ENCODE measurements around the gene CYSLTR2.

The CYSLTR2 gene

DNA sequence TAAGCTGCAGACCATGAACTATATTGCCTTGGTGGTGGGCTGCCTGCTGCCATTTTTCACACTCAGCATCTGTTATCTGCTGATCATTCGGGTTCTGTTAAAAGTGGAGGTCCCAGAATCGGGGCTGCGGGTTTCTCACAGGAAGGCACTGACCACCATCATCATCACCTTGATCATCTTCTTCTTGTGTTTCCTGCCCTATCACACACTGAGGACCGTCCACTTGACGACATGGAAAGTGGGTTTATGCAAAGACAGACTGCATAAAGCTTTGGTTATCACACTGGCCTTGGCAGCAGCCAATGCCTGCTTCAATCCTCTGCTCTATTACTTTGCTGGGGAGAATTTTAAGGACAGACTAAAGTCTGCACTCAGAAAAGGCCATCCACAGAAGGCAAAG is 53.7 kb downstream of the CYSLTR2 start:
- Mint-ChIP-seq H3K9me3 (peaks cover 21% of the 10 kb centered on the region), H3K27me3 (ENCODE audit: low read depth, poor library complexity) (peaks cover 8% of the 10 kb centered on the region), H3K27ac (no peak overlapping the region), H3K4me3 (no peak overlapping the region), H3K36me3 (ENCODE audit: low read depth) (no peaks in the 10 kb centered on the region), H3K4me1 (no peaks in the 10 kb centered on the region)
- no peak for DNase-seq
- TF ChIP-seq, protein P1, sequence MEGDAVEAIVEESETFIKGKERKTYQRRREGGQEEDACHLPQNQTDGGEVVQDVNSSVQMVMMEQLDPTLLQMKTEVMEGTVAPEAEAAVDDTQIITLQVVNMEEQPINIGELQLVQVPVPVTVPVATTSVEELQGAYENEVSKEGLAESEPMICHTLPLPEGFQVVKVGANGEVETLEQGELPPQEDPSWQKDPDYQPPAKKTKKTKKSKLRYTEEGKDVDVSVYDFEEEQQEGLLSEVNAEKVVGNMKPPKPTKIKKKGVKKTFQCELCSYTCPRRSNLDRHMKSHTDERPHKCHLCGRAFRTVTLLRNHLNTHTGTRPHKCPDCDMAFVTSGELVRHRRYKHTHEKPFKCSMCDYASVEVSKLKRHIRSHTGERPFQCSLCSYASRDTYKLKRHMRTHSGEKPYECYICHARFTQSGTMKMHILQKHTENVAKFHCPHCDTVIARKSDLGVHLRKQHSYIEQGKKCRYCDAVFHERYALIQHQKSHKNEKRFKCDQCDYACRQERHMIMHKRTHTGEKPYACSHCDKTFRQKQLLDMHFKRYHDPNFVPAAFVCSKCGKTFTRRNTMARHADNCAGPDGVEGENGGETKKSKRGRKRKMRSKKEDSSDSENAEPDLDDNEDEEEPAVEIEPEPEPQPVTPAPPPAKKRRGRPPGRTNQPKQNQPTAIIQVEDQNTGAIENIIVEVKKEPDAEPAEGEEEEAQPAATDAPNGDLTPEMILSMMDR (IDR thresholded peaks at IDR 0.05): no peak

GRCh38 chr13:48708764-48709163 is 55.0 kb downstream of the CYSLTR2 start:
- DNase-seq: no peak
- peaks cover 31% of the 10 kb centered on the region for H3K9me3 Mint-ChIP-seq
- H3K27ac Mint-ChIP-seq: no peak overlapping the region

DNA sequence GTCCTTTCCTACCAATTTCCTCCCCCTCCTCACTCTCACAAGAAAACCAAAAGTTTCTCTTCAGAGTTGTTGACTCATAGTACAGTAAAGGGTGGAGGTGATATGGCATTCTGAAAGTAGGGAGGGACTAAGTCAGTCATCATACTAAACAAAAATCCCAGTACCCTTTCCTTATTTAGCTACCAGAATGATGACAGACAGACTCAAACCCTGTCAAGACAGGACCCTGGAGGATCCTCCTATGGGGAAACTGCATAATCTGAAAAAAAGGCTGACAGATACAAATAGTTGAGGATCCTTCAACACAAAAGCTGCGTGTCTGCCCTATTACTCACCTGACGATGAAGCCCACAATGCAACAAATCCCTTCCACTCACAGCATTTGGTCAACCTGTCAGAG is 55.5 kb downstream of the CYSLTR2 start:
- Mint-ChIP-seq H3K36me3 (ENCODE audit: low read depth) (no peaks in the 10 kb centered on the region), H3K27ac (no peak overlapping the region), H3K4me1 (no peaks in the 10 kb centered on the region), H3K9me3 (peaks cover 36% of the 10 kb centered on the region), H3K27me3 (ENCODE audit: low read depth, poor library complexity) (peaks cover 8% of the 10 kb centered on the region), H3K4me3 (no peak overlapping the region)
- no peak for DNase-seq
- TF ChIP-seq, protein P1 (IDR thresholded peaks at IDR 0.05): no peak

More at GRCh38 chr13:48708764-48709163, 55.0 kb downstream of the CYSLTR2 start:
- H3K36me3 Mint-ChIP-seq (ENCODE audit: low read depth): no peaks in the 10 kb centered on the region
- TF ChIP-seq, protein P1 (IDR thresholded peaks at IDR 0.05): no peak
- no peaks in the 10 kb centered on the region for H3K4me1 Mint-ChIP-seq
- H3K4me3 Mint-ChIP-seq: no peak overlapping the region
- H3K27me3 Mint-ChIP-seq (ENCODE audit: low read depth, poor library complexity): peaks cover 8% of the 10 kb centered on the region

DNA sequence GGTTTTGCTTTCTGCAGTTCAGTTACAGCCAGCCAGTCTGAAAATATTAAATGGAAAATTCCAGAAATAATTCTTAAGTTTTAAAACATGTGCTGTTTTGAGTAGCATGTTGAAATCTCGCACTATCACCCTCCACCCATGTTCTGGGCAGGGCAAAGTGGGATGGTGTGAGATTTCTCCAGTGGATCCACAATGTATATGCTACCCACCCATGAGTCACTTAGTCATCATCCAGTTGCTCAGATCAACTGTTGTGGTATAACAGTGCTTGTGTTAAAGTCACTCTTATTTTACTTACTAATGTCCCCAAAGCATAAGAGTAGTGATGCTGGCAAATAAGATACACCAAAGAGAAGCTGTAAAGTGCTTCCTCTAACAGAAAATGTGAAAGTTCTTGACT is 56.4 kb downstream of the CYSLTR2 start:
- H3K4me1 Mint-ChIP-seq: no peaks in the 10 kb centered on the region
- TF ChIP-seq, protein P1 (IDR thresholded peaks at IDR 0.05): no peak
- DNase-seq: no peak
- no peak overlapping the region for H3K4me3 Mint-ChIP-seq
- H3K36me3 Mint-ChIP-seq (ENCODE audit: low read depth): no peaks in the 10 kb centered on the region
- H3K27ac Mint-ChIP-seq: no peak overlapping the region
- H3K9me3 Mint-ChIP-seq: peaks cover 40% of the 10 kb centered on the region
- peaks cover 8% of the 10 kb centered on the region for H3K27me3 Mint-ChIP-seq (ENCODE audit: low read depth, poor library complexity)

GRCh38 chr13:48712141-48712540 is 58.4 kb downstream of the CYSLTR2 start:
- Mint-ChIP-seq H3K4me1 (no peaks in the 10 kb centered on the region), H3K9me3 (peaks cover 55% of the 10 kb centered on the region), H3K27ac (no peak overlapping the region), H3K4me3 (no peak overlapping the region), H3K27me3 (ENCODE audit: low read depth, poor library complexity) (peaks cover 8% of the 10 kb centered on the region), H3K36me3 (ENCODE audit: low read depth) (no peaks in the 10 kb centered on the region)
- TF ChIP-seq, protein P1 (IDR thresholded peaks at IDR 0.05): no peak
- DNase-seq: no peak

DNA sequence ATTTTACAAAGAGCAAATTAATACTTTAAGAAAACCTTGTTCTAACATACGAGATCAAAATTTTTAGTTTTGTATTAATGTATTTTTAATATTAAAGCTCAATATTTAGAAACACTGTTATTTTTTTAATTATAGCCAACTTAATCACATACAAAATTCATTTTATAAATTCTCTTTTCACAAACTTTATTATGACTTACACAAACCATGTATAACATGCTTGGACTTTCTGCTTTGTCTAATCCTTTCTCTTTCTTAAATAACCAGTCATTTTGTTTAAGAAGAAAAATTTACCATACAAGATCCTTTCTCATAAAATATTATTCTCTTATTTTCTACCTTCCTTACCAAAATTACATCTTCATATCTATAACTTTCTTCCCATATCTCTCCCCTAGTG is 62.2 kb downstream of the CYSLTR2 start:
- no peak for DNase-seq
- TF ChIP-seq, protein P1 (IDR thresholded peaks at IDR 0.05): no peak
- H3K9me3 Mint-ChIP-seq: peaks cover 72% of the 10 kb centered on the region
- no peaks in the 10 kb centered on the region for H3K4me1 Mint-ChIP-seq
- no peak overlapping the region for H3K27ac Mint-ChIP-seq
- peaks cover 5% of the 10 kb centered on the region for H3K27me3 Mint-ChIP-seq (ENCODE audit: low read depth, poor library complexity)
- H3K4me3 Mint-ChIP-seq: no peak overlapping the region
- no peaks in the 10 kb centered on the region for H3K36me3 Mint-ChIP-seq (ENCODE audit: low read depth)

All from nephron progenitor cell (in vitro differentiated cells).